ENCODE measurements around the gene RGS21.
"Not testable (repeated sequence)": the region's sequence is repeated elsewhere in the genome, so short reads cannot be mapped to it uniquely, and the experiment has no call there.

The RGS21 gene, protein sequence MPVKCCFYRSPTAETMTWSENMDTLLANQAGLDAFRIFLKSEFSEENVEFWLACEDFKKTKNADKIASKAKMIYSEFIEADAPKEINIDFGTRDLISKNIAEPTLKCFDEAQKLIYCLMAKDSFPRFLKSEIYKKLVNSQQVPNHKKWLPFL

GRCh38 chr1:192316942-192317450 lies at the start of gene RGS21:
RGS21 (plus strand) TSS chr1:192316992; CDS start chr1:192343037, 26,045 bp downstream.
- no peak for DNase-seq (ENCODE audit: low read depth)

DNA sequence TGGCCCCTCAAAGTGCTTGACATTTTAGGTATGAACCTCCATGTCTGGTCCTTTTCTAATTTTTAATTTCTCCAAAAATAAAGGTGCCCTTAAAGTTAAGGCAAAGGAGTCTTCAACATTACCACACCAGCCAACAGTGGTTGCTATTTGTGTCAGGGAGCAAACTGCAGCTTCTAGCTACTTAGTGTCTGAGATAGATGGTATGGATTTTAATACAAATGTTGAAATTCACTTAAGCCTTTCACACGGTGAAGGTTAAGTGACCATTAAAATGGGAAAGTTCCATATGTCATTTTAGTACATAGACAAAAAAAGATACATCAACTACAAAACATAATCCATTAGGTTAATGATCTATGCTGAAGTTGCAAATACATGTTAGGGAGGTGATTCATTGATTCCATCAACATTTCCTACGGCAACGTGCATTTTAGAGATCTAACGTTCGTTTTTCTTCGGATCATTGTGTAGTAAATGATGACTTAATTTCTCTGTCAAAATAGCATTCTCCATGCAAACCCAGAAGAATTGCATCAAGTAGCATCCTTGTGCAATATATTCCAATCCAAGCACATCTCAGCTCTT lies 48.2 kb upstream of the RGS21 start:
- DNase-seq (ENCODE audit: low read depth): no peak

- no peak for DNase-seq (ENCODE audit: low read depth)
These were observed 46.4 kb upstream of the RGS21 start for GRCh38 chr1:192270398-192270797.

DNA sequence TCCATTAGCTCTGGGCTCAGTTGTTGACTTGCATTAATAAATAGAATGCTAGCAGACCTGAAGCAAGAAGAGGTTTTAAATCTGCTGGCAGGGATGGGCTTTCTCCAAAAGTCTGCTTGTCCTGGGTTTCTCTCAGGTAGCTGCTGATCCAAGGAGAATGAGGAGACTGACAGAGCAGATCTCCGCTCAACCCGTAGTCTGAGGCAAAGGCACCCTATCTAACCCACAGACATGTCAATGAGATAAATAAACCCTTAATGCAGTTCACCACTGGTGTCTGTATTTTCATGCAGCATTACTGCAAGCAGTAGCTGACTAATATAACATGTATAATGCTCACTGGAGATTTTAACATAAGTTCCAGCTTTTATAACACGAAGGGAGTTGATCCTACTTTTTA lies 44.1 kb upstream of the RGS21 start:
- DNase-seq (ENCODE audit: low read depth): no peak

DNA sequence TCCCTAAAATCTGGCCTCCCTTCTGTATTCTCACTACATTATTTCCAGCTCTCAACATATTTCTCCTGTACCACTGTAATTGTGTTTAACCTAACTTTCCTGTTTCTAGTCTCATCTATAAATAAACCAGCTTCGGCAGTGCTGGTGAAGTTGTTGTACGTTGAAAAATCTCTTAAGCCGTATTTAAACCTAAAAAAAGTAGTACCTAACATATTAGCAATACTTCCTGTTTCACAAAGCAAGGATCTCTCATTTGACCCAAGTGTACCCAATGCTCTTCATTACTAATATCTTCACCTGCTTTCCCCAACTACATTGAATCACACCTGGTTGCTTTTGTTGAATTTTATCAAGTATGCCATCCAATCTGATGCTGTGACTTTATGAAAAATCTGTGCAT lies 42.2 kb upstream of the RGS21 start:
- no peak for DNase-seq (ENCODE audit: low read depth)

GRCh38 chr1:192277635-192278034 lies 39.2 kb upstream of the RGS21 start:
- DNase-seq (ENCODE audit: low read depth): no peak

DNA sequence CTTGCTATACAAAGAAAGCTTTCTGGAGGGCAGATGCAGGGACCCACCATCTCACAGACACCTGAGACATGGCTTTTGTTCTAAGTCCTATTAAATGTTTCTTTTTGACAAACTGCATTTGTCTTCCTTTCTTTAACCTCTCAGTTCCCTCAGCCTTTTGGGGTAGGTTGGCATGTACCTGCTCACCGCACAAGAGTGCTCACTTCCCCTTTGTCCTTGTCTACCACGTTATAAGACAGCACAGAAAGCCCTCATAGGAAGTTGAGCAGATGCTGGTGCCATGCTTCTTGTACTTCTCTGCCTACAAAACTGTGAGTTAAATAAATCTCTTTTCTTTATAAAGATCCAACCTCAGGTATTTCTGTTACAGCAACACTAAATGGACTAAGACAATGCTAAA lies 31.9 kb upstream of the RGS21 start:
- DNase-seq (ENCODE audit: low read depth): no peak

DNA sequence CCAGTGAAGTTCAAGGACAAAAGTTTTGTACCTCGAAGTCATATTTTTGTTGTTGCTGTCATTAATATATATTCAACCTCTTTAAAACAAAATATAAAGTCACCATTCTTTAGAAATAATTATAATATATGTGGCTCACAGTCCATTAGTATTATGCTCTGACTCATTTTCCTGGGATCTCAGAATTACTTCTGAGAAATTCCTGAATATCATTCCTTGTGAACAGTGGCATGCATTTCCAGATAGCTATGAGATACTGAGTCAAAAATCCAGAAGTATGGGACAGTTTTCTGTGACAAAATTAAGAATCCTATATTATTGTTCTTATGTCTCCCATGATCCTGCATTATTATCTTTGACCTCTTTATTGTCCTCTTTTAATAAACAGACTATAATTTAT lies 13.8 kb upstream of the RGS21 start:
- DNase-seq (ENCODE audit: low read depth): no peak

GRCh38 chr1:192308314-192308713 lies 8.5 kb upstream of the RGS21 start:
- DNase-seq (ENCODE audit: low read depth): not testable (repeated sequence)

DNA sequence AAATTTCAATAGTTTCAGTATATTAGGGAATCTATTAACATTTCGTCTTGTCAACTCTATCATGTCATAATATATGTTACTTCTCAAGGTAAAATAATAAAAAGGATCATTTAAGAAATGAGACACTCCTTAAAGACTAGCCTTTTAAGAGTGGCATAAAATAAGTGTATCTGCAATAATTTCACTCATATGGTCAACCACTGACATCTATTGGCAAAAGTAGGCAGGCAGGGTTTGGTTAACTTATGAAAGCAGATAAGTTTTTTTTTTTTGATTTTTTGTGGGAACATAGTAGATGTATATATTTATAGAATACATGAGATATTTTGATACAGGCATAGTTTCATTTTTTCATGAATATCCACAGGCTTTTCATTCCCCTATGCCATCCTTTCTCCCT lies 5.5 kb upstream of the RGS21 start:
- peak; percentile 35 for DNase-seq (ENCODE audit: low read depth)

DNA sequence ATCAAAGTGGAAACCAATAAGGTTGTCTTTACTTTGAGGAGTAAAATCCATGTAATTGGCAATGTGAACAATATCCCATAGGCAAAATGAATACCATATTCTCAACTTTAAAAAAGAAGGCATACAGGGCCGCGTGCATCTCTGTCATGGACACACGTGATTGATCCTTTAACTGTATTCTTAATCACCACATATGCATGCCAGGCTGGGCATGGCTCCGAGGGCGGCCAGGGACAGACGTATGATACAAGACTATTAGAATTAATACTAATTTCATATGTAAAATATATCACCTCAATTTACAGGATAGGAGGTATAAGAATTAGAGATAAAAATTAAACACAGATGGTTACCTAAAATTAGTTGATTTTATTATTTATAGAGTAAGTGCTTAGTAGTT lies 11.2 kb downstream of the RGS21 start:
- DNase-seq (ENCODE audit: low read depth): no peak

DNA sequence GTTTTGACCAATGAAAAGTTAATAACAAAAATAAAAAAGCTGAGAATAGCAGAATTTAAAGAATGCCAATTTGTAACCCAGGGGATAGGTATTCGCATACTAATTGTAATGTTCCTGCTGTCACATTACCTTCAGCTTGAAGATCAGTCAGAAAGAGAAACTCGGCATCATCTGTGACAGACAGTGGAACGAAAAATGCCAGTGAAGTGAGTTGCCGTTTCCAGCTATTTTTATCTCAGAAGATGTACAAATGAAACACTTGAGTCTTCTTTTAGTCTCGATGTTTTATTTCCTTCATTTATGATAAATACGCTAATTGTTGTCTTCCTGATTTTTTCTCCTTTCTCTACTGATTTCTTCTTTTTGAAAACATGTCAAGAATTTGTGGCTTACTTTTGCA lies 26.1 kb downstream of the RGS21 start:
- no peak for DNase-seq (ENCODE audit: low read depth)

GRCh38 chr1:192343344-192343743 lies 26.6 kb downstream of the RGS21 start:
- no peak for DNase-seq (ENCODE audit: low read depth)

- DNase-seq (ENCODE audit: low read depth): no peak
These were observed 32.5 kb downstream of the RGS21 start for GRCh38 chr1:192349314-192349713.

GRCh38 chr1:192350356-192350755 lies 33.6 kb downstream of the RGS21 start:
- DNase-seq (ENCODE audit: low read depth): no peak

DNA sequence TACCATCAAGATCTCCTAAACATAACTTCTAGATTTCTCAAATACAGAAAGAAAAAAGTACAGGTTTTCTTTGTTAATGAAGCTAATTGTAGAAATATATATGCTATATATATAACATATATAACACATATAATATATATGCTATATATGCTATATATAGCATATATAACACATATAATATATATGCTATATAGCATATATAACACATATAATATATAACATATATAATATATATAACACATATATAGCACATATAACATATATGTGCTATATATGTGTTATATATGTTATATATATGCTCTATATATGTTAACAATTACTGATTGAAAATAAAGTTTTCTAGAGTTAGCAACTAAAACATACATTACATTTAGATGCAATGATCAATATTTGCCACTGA lies 34.8 kb downstream of the RGS21 start:
- DNase-seq (ENCODE audit: low read depth): no peak

DNA sequence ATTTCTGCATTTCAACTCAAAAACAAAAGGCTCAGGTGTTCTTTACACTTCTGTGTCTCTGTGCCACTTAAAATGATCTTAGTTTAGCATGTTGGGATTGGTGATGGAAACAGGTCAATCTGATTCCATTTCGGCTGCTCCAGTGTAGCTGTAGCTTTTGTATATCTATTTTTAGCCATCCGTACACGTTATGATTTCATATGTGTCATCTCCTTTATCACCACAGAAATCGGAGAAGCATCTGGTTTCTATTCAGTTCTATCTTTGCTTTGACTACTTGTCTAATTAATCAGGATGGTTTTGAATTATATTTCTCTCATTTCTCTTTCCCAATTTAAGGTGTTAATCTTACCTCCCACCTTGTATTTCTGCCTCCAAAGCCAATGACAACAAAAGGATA lies 41.1 kb downstream of the RGS21 start:
- DNase-seq (ENCODE audit: low read depth): no peak

- DNase-seq (ENCODE audit: low read depth): no peak
These were observed 41.6 kb downstream of the RGS21 start for GRCh38 chr1:192358402-192358801.

DNA sequence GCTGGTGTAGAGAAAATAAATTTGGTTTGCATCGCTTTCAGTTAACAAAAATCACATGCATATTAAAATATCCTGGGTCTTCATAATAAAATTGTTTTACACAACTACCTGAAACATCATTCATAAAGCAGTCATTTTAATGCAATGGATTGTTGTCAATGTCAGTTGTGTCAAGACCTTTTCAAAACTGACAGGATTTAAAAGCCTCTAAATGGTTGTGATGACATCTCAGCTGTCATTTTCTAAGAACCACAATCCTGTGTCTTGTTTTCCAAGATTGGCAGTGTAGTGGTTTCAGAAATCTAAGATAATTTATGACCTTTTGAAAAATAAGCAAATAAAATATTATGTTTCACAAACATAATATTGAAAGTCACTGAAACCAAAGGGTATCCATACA lies 42.0 kb downstream of the RGS21 start:
- DNase-seq (ENCODE audit: low read depth): no peak

DNA sequence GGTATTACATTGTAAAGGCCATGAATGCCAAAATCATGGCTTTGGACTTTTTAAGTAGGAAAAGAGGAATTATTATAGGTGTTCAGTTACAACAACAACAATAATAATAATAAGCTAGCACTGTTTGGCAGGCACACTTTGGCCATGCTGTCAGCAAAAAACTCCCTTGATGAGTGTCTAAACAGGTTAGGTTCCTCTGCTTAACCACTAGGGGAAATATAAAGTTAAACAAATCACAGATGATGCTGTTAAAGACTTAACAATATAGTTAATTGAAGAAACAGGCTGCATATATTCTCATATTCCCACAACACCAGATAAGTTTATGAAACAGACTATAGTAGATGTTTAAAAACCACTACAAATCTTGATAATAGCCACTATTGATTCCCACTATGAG lies 46.4 kb downstream of the RGS21 start:
- DNase-seq (ENCODE audit: low read depth): no peak

DNA sequence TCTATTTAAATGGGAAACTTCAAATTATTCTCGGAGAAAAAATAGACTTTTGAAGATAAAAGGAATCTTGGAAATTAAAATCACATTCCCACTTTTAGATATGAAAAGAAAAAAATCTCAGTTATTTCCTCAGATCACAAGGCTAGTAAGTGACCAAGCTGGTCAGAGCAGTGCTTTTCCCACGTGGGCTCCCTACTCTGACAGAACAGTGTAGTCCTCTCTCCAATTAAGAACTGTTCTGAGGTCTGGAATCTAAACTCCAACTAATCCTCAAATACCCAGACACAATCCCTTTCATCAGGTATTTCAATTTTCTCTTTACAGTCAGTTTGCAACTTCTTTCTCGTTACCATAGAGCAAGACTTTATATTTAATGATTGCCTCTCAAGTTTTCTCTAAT lies 50.6 kb downstream of the RGS21 start:
- no peak for DNase-seq (ENCODE audit: low read depth)

GRCh38 chr1:192375306-192375705 lies 58.5 kb downstream of the RGS21 start:
- DNase-seq (ENCODE audit: low read depth): no peak

DNA sequence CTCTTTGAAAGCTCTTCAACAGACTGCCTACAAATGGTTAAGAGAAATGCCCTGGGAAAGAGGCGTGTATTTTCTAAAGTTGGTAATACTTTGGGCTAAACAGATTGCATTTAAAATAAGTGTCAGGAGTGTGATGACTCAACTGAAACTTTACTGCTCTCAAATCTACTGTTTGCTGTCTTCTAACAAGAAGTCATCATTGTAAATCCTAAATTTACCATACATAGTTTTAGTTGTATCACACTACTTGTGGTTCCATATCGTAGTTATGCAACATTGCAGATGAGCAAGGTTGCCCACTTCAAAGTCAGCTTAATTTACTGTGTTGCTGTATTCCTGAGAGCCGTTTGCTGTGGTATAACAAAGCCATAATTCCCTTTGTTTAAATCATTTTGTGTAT lies 59.6 kb downstream of the RGS21 start:
- no peak for DNase-seq (ENCODE audit: low read depth)

DNA sequence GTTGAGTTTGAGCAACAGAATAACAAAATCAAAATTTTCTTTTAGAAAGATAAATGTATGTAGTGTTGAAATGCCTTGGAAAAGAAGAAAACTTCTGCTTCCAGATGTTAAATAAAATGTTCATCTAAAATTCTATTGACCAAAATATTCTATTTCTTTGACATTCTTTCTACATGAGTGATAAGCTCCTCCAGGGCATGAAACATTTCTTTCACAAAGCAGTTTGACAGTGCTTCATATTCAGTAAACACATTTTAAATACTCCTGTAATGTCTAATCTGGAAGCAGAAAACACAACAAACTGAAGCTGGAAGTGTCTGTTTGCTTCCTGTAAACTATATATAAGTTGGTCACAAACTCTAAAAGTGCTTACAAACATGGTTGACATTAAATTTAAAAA lies 61.5 kb downstream of the RGS21 start:
- no peak for DNase-seq (ENCODE audit: low read depth)
